IMR-90 (cell line): ENCODE measurements around the gene MEGF6. TPM values are rescaled to one million over a fixed set of nuclear protein-coding genes. Genes with fewer than 3 reads are reported as not detected.
A peak's percentile ranks its signal among the peaks of the same experiment; 100 is the strongest.

Experiments used
- ATAC-seq: fragments of 200-7000 bp; cut with Tn5 transposase; 2 replicates; pipeline ENCODE4 v1.9.1; 2020; ENCODE audit warnings: low read depth, mild to moderate bottlenecking, moderate library complexity
- BruUV-seq: library from RNA; stranded (reverse); fragments of 400-500 nt; replicated peaks from 2 replicates; lab custom pipeline; 2021; lab: Mats Ljungman, UMichigan
- CTCF ChIA-PET: fragments of 300-600 bp; formaldehyde crosslinking; extraction: SDS; loops from one replicate; lab custom pipeline; 2021; ENCODE audit warnings: antibody characterized with exemption; lab: Yijun Ruan, JAX
- POLR2A ChIA-PET: fragments of 300-600 bp; sonication (Branson Sonifier 250); formaldehyde crosslinking; loops from one replicate; lab custom pipeline; 2022; ENCODE audit warnings: antibody characterized with exemption; ENCODE audit not compliant: unreplicated experiment; lab: Charles Lee
- DNase-seq: peaks from one replicate; pipeline ENCODE4 v3.0.0; 2013
- H2AFZ ChIP-seq: replicated peaks from 2 replicates; pipeline ENCODE3; 2013; ENCODE audit warnings: low read length, mild to moderate bottlenecking; ENCODE audit not compliant: poor library complexity
- H2AK5ac ChIP-seq: 2 replicates; pipeline ENCODE4 v1.6.1; 2013; ENCODE audit warnings: low read depth, low read length, inconsistent platforms
- H2AK9ac ChIP-seq: replicated peaks from 2 replicates; pipeline ENCODE3; 2013; ENCODE audit warnings: mild to moderate bottlenecking, low read depth, low read length, moderate library complexity; ENCODE audit not compliant: poor library complexity
- H2BK120ac ChIP-seq: 2 replicates; pipeline ENCODE4 v1.6.1; 2013; ENCODE audit warnings: low read depth, low read length, inconsistent platforms
- H2BK15ac ChIP-seq: 3 replicates; pipeline ENCODE4 v1.6.1; 2013; ENCODE audit warnings: low read depth, low read length, inconsistent platforms
- H2BK20ac ChIP-seq: 2 replicates; pipeline ENCODE4 v1.6.1; 2013; ENCODE audit warnings: low read depth, mild to moderate bottlenecking, inconsistent platforms, low read length, moderate library complexity
- H2BK5ac ChIP-seq: 2 replicates; pipeline ENCODE4 v1.6.1; 2013; ENCODE audit warnings: mild to moderate bottlenecking, low read depth, low read length, inconsistent platforms; ENCODE audit not compliant: poor library complexity, severe bottlenecking
- H3K14ac ChIP-seq: replicated peaks from 2 replicates; pipeline ENCODE4 v1.6.1; 2013; ENCODE audit warnings: low read depth, low read length, inconsistent platforms
- H3K18ac ChIP-seq: 2 replicates; pipeline ENCODE4 v1.6.1; 2013; ENCODE audit warnings: low read depth, low read length, control low read depth
- H3K23ac ChIP-seq: 2 replicates; pipeline ENCODE4 v1.6.1; 2013; ENCODE audit warnings: low read depth, low read length, inconsistent platforms
- H3K27ac ChIP-seq: 2 replicates; pipeline ENCODE4 v1.5.1; 2013; ENCODE audit warnings: mild to moderate bottlenecking, control low read depth, low read length; ENCODE audit not compliant: insufficient read depth
- H3K27me3 ChIP-seq: 2 replicates; pipeline ENCODE4 v1.6.1; 2013; ENCODE audit warnings: low read length; ENCODE audit not compliant: control insufficient read depth, insufficient read depth
- H3K36me3 ChIP-seq: 2 replicates; pipeline ENCODE4 v1.6.1; 2013; ENCODE audit warnings: low read length, mixed read lengths; ENCODE audit not compliant: control insufficient read depth, insufficient read depth
- H3K4ac ChIP-seq: 2 replicates; pipeline ENCODE4 v1.6.1; 2013; ENCODE audit warnings: low read depth, low read length, inconsistent platforms
- H3K4me1 ChIP-seq: 2 replicates; pipeline ENCODE4 v1.6.1; 2013; ENCODE audit warnings: low read length, mixed read lengths; ENCODE audit not compliant: control insufficient read depth, insufficient read depth
- H3K4me2 ChIP-seq: 2 replicates; pipeline ENCODE4 v1.6.1; 2013; ENCODE audit warnings: low read depth, mild to moderate bottlenecking, control low read depth, low read length, moderate library complexity
- H3K4me3 ChIP-seq: 2 replicates; pipeline ENCODE4 v1.5.1; 2013; ENCODE audit warnings: low read depth, mild to moderate bottlenecking, control low read depth, low read length, moderate library complexity; ENCODE audit not compliant: insufficient read depth
- H3K56ac ChIP-seq: 2 replicates; pipeline ENCODE4 v1.6.1; 2013; ENCODE audit warnings: low read length, inconsistent platforms; ENCODE audit not compliant: insufficient read depth; ENCODE audit errors: extremely low read depth
- H3K79me1 ChIP-seq, 2 experiments: 2 replicates each; pipeline ENCODE4 v1.6.1; 2013; ENCODE audit warnings: low read length in 2 of 2, inconsistent platforms in 1 of 2, low read depth in 1 of 2
- H3K9ac ChIP-seq: 2 replicates; pipeline ENCODE4 v1.6.1; 2013; ENCODE audit warnings: low read depth, low read length, control low read depth
- H3K9me1 ChIP-seq: 2 replicates; pipeline ENCODE4 v1.6.1; 2013; ENCODE audit warnings: low read length, inconsistent platforms; ENCODE audit not compliant: insufficient read depth
- H3K9me3 ChIP-seq: 2 replicates; pipeline ENCODE4 v1.6.1; 2013; ENCODE audit warnings: low read length; ENCODE audit not compliant: control insufficient read depth, insufficient read depth
- H4K20me1 ChIP-seq: 2 replicates; pipeline ENCODE4 v1.6.1; 2013; ENCODE audit warnings: low read length, inconsistent platforms; ENCODE audit not compliant: insufficient read depth
- H4K5ac ChIP-seq: 2 replicates; pipeline ENCODE4 v1.6.1; 2013; ENCODE audit warnings: mild to moderate bottlenecking, low read depth, low read length, control low read depth
- H4K8ac ChIP-seq, 2 experiments: 2 replicates each; pipeline ENCODE4 v1.6.1; 2013; ENCODE audit warnings: low read depth in 2 of 2, low read length in 2 of 2, control low read depth in 1 of 2, inconsistent platforms in 1 of 2
- H4K91ac ChIP-seq: 2 replicates; pipeline ENCODE4 v1.6.1; 2013; ENCODE audit warnings: low read depth, low read length, inconsistent platforms; ENCODE audit not compliant: insufficient read depth
- CEBPB ChIP-seq: IDR thresholded peaks from 2 replicates; pipeline ENCODE4 v1.6.1; 2012; ENCODE audit warnings: low read depth, low read length, improper control_type of control experiment
- CTCF ChIP-seq: conservative IDR thresholded peaks from 2 replicates; pipeline ENCODE4 v1.5.1; 2012; ENCODE audit warnings: mild to moderate bottlenecking, low read depth, low read length, improper control_type of control experiment
- MAFK ChIP-seq: IDR thresholded peaks from 2 replicates; pipeline ENCODE4 v1.6.1; 2012; ENCODE audit warnings: low read depth, low read length, improper control_type of control experiment
- RCOR1 ChIP-seq: IDR thresholded peaks from 2 replicates; pipeline ENCODE4 v1.6.1; 2012; ENCODE audit warnings: mild to moderate bottlenecking, low read length, improper control_type of control experiment; ENCODE audit not compliant: insufficient replicate concordance
- USF2 ChIP-seq: fragments of 150-350 bp; IDR thresholded peaks from 2 replicates; pipeline ENCODE4 v1.6.1; 2017; ENCODE audit warnings: mild to moderate bottlenecking, antibody characterized with exemption, low read length, low read depth
- WGBS, 2 experiments: methylation state at CpG; one replicate each; pipeline versions ENCODE4 v1.1.5 to v1.1.7; 2013; ENCODE audit warnings: missing lambda C conversion rate in 2 of 2; ENCODE audit not compliant: insufficient read length in 1 of 2; ENCODE audit errors: extremely low coverage in 2 of 2; 5-methylcytosine and 5-hydroxymethylcytosine counted together
- dilution Hi-C: fragments of 300-500 bp; cut with HindIII; formaldehyde crosslinking; loops from one replicate; pipeline ENCODE4 v1.14.3; 2018; ENCODE audit warnings: low sequenced_read_pairs; ENCODE audit not compliant: unreplicated experiment
- in situ Hi-C: fragments of 300-500 bp; cut with MboI; formaldehyde crosslinking; loops from 3 replicates; pipeline ENCODE4 v1.14.3; 2019; ENCODE audit warnings: low sequenced_read_pairs, inconsistent platforms, mixed read lengths
- intact Hi-C: fragments of 100-400 bp; cut with micrococcal nuclease; formaldehyde crosslinking; loops from 2 replicates; pipeline ENCODE4 v1.10.0; 2022
- polyA plus RNA-seq, 3 experiments: library from polyadenylated mRNA; depleted of rRNA; stranded (reverse); fragments of >200 nt; gene quantifications; 2 replicates each; pipeline ENCODE4 v1.2.3, GENCODE V29; 2012; ENCODE audit warnings: low replicate concordance in 1 of 3
- total RNA-seq: library from RNA; depleted of rRNA; stranded (reverse); fragments of >200 nt; gene quantifications from 2 replicates; pipeline ENCODE4 v1.2.3, GENCODE V29; 2012

MEGF6 gene
- total and polyA plus RNA-seq, 2 of the 4 experiments (the other 2 are of a cell fraction) = 0.72 to 4.1 TPM

- intact Hi-C loops = loop anchor here (1.0 to 5.0 kb wide), 4 partner anchors 31 to 349 kb away; no protein-coding TSS in a partner anchor
Measured at GRCh38 chr1:3452866-3453175, 158.5 kb downstream of the MEGF6 start.

More at GRCh38 chr1:3452866-3453175, 158.5 kb downstream of the MEGF6 start:
- Histone ChIP-seq H3K4me3 (no peak overlapping the region), H2AFZ (peak overlapping the region; percentile 57), H3K9ac (no peak overlapping the region), H3K9me3 (no peaks in the 10 kb centered on the region), H3K27me3 (peaks cover 28% of the 10 kb centered on the region), H2AK5ac (no peak overlapping the region), H2AK9ac (no peak overlapping the region), H4K8ac (no peak overlapping the region), H4K5ac (no peak overlapping the region), H3K14ac (no peak overlapping the region), H3K4me1 (no peaks in the 10 kb centered on the region; the same call in 1 of the 2 replicates), H3K27ac (no peak overlapping the region), H3K23ac (no peak overlapping the region), H2BK120ac (no peak overlapping the region), H3K4ac (no peak overlapping the region), H2BK15ac (no peak overlapping the region), H3K79me1 (no peaks in the 10 kb centered on the region), H4K20me1 (0 out of 2 replicates have a peak, but pooled peaks cover 2% of the 10 kb centered on the region), H3K18ac (no peak overlapping the region), H2BK20ac (no peak overlapping the region), H4K91ac (no peak overlapping the region), H2BK5ac (no peak overlapping the region), H3K56ac (no peak overlapping the region), H3K4me2 (no peak overlapping the region), H3K9me1 (no peaks in the 10 kb centered on the region), H3K36me3 (no peaks in the 10 kb centered on the region)
- no peak for DNase-seq
- 30% methylated on average over 2 of the region's 5 CpGs; no CpG with 5 or more reads in 1 of the 2 experiments for WGBS, 2 experiments
- TF ChIP-seq MAFK (no peak), USF2 (no peak), CEBPB (no peak), RCOR1 (no peak), CTCF (no peak)
- in situ Hi-C loops (no loop called here), dilution Hi-C loops (no loop called here)
- no TSS peak for BruUV-seq
- ChIA-PET CTCF (interaction anchor here (0.7 to 2.2 kb wide), 14 partner anchors 11 to 300 kb away, joined by 3 to 16 read pairs (median 4); partner anchors contain the start of gene CCDC27), POLR2A (no interaction called here)
- no peak for ATAC-seq
